K562 treated with DMSO at 1 percent for 4 hours (cell line): Measurements from ENCODE around the gene CACNA2D3. TPM values are rescaled to one million over a fixed set of nuclear protein-coding genes. Genes with fewer than 3 reads are reported as not detected.

ENCODE experiments used
- total RNA-seq: library from RNA; unstranded; fragments of 300-600 nt; gene quantifications from 2 replicates; pipeline ENCODE4 v1.2.3, GENCODE V29; 2022; ENCODE audit not compliant: insufficient read depth

CACNA2D3 gene
- not detected in 2 replicates for total RNA-seq

GRCh38 chr3:54122324-54123002, at the start of gene CACNA2D3:
Gene CACNA2D3, plus strand, starts transcription at chr3:54122552.

GRCh38 chr3:54928046-54928770, 805.9 kb downstream of the CACNA2D3 start, which contains the start of gene LRTM1:
Gene LRTM1, minus strand, starts transcription at chr3:54928059. Its CDS starts 148 bp downstream, at chr3:54927911.

Other genes starting within 250 kb of the CACNA2D3 start
- 6.1 and 6.9 TPM in 2 replicates for gene ACTR8, start 240.4 kb upstream of the CACNA2D3 start, total RNA-seq
- gene SELENOK, start 230.7 kb upstream of the CACNA2D3 start, total RNA-seq = 40.0 and 44.6 TPM in 2 replicates